Measurements from ENCODE around the gene TTLL10.
"Not testable (repeated sequence)": the region's sequence is repeated elsewhere in the genome, so short reads cannot be mapped to it uniquely, and the experiment has no call there.

Gene TTLL10

DNA sequence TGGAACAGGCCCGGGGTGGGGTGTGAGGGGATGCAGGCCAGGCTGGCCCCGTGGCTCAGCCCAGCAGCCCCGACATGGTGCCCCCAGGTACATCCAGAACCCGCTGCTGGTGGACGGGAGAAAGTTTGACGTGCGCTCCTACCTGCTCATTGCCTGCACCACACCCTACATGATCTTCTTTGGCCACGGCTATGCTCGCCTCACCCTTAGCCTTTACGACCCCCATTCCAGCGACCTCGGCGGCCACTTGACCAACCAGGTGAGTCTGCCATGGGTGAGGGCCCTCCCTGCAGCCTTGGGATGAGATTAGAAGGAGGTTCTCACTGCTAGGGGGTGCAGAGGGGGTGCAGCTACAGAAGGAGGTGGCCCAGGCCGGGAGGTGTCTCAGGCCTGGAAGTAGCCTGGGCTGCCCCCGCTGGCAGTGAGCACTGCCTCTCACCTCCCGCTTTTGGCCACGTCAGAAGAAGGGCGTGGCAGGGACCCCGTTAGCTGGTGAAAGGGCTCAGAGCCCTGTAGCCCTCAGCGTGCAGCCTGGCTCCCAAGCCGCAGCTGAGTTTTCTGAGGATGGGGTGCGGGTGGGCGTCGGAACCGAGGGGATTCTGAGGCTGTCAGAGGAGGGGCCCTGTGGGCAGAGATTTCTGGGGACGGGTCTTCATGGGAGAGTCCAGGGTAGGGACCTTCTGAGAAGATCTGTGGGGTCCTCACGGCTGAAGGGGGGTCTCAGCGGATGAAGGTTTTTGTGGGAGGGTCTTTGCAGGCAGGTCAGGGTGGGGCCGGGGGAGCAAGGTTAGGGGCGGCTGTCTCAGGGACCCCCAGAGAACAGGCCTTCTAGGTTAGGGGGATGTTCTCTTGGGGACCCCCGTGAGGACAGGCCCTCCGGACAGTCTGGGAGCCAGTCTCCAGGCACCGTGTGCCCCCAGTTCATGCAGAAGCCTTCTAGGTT lies 10.4 kb downstream of the TTLL10 start:
- no peak for DNase-seq (ENCODE audit: low read depth, low spot score)

- DNase-seq (ENCODE audit: low read depth, low spot score) = peak; percentile 24
Observed at GRCh38 chr1:1185101-1185765, 11.6 kb downstream of the TTLL10 start.

- DNase-seq (ENCODE audit: low read depth, low spot score) = no peak
Observed at GRCh38 chr1:1187938-1188337, 14.3 kb downstream of the TTLL10 start.

DNA sequence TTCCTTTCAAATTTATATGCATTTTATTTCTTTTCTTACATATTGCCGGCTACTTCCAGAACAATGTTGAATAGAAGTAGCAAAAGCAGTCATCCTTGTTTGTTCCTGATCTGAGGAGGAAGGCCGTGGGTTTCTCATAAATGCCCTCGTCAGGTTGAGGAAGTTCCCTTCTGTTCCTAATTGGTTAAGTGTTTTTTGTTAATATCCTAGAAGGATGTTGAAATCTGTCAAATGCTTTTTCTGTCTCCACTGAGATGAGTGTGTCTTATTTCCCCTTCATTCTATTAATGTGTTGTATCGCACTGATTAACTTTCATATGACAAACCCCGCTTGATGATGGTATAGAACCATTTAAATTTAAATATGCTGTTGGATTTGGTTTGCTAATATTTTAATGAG lies 15.4 kb downstream of the TTLL10 start:
- no peak for DNase-seq (ENCODE audit: low read depth, low spot score)

GRCh38 chr1:1191734-1192133 lies 18.1 kb downstream of the TTLL10 start:
- no peak for DNase-seq (ENCODE audit: low read depth, low spot score)

- no peak for DNase-seq (ENCODE audit: low read depth, low spot score)
Observed at GRCh38 chr1:1194723-1195122, 21.0 kb downstream of the TTLL10 start.

GRCh38 chr1:1195726-1196125 lies 22.0 kb downstream of the TTLL10 start:
- not testable (repeated sequence) for DNase-seq (ENCODE audit: low read depth, low spot score)

DNA sequence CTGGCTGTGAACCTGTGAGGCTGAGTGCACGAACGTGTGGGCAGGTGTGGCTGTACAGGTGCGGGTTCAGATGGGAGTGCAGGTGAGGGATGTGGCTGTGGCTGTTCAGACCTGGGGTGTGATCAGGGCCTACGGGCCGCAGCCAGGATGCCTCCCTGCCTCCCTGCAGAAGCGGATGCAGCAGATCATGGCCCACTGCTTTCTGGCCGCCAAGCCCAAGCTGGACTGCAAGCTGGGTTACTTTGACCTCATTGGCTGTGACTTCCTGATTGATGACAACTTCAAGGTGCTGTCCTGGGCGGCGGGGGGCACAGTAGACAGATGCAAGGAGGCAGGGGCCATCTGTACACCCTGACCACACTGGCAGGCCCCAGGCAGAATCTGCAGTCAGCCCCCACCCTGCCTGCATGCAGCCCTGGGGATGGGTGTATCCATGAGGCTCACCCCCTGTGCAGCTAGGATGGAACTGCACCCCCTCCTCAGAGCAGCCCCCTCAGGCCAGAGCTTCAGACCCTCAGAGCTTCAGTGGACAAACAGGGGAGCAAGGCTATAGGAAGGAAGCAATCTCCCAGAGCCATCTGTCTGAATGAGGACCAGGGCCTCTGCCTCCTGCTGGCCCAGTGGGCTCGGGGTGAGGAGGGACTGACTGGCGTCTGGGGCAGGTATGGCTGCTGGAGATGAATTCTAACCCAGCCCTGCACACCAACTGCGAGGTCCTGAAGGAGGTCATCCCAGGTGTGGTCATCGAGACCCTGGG lies 22.9 kb downstream of the TTLL10 start:
- no peak for DNase-seq (ENCODE audit: low read depth, low spot score)

DNA sequence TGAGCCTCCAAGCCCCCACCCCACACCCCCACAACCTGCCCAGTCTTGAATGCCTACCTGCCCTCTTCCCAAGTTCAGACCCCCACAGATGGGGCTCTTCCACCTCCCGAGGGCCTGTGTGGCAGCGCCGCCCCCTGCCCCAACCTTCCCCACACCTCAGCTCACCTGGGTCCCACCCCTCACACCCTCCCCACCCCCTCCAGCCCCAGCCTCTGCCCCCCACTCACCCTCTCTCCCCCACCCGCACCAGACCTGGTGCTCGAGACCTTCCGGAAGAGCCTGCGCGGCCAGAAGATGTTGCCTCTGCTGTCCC lies 23.5 kb downstream of the TTLL10 start:
- no peak for DNase-seq (ENCODE audit: low read depth, low spot score)

GRCh38 chr1:1197551-1198422 lies 24.1 kb downstream of the TTLL10 start:
- DNase-seq (ENCODE audit: low read depth, low spot score) = no peak

GRCh38 chr1:1198423-1199140 lies 24.9 kb downstream of the TTLL10 start:
- no peak for DNase-seq (ENCODE audit: low read depth, low spot score)

- no peak for DNase-seq (ENCODE audit: low read depth, low spot score)
Observed at GRCh38 chr1:1199141-1199960, 25.7 kb downstream of the TTLL10 start.

DNA sequence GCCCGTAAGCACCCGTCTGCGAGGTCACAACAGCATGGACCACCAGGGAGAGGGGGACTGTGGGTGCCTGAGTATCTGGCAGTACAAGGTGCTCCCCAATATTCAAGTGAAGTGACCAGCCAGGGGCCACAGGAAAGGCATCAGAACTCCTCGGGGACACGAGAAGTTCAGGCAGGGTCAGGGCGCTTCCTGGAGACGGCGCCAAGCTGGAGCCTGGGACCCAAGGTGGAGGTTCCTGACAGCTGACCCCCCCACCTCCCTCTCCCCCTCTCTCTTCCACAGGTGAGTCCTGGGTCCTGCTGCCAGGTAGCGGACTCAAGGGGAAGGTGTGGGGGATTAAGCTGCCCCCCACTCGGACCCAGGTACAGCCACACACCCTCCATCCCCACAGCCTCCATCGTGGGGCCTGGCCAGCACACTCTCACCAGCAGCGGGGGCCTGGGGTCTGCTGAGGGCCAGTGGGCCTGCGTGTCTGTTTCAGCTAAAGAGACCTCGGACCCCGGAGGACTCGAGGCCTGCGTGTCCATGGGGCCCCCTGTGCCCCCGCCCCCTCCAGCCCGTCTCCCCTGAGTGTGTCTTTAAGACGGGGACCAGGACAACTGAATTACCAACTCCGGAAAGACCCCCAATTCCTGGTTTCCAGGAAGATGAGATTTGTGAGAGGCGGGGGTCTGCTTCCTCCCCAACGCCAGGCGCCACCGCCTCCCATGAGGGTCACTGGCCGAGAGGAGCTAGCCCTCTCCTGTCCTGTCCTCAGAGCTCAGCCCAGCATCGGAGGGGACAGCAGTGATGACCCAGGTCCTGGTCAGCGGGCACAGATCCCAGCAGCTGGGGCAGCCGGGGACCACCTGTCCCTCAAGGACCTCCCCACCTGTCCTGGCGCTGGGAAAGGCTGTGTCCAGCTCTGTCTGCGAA lies 26.5 kb downstream of the TTLL10 start:
- DNase-seq (ENCODE audit: low read depth, low spot score) = no peak

DNA sequence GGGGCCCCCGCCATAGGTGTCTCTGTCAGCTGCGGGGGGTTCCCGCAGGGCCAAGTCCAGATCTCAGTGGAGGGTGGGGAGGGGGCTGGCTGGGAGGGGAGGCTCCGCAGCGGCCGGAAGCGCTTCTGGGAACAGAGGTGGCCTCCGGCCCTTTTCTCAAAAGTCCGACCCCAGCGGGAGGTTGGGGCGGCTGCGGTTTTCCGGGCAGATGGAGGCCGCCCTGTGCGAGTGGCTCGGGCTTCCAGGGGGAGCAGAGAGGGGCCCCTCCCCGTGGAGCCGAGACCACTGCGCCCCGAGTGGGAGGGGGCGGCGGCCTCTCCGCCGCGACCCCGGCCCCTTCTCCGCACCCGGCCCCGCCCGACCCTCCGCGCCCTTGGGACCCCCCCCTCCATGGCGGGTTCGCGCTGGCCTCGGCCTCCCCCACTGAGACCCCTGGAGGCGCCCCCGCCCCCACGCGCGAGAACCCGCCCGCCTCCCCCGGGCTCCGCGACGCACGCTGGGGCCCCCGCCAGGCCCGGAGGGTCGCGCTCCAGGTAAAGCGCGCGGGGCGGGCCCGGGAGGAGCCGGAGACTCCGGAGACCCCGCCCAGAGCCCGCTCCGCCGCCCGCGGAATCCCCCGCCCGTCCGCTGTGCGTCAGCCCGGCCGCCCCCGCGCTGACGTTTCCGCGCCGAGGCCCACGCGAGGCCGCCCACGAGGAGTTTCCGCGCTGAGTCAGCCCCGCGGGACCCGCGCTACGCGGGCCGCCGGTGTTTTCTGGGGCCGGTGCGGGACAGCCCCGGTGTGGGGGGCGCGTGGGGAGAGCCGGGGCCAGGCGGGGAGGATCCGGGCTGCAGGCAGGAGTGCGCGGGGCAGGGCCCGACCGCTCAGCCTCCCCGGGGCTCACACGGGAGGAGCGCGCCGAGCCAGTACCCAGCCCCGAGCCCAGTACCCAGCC lies 27.5 kb downstream of the TTLL10 start:
- DNase-seq (ENCODE audit: low read depth, low spot score) = peak; percentile 37

DNA sequence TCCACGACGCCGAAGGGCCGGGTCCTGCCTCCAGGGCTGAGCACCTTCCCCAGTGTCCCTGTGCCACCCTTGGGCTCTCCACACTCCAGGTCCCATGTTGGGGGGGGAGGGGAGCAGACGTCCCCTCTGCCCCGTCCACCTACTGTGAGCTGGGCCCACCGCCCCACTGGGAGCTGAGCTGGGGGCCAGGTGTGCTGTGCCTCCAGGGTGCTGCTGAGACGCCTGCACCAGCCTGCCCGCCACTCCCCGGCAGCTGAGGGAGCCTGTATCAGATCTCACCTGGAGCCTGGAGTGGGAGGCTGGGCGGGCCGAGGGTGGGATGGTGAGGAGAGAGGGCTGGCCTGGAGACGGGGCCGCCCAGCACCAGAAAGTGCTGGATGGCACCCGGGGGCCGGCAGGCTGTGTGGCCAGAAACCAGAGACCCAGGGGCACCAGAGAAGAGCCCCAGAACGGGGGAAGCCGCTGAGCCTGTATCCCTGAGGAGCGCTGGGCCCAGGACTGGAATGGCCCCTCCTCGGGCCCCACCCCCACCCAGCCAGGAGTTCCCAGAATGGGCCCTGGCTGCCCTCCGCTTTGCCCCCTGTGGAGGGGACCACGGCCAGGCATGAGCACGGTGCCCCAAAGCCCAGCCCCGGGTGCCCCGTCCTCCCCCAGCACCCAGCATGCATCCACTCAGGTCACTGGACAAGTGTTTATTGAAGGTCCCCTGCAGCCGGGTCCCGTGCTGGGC lies 29.3 kb downstream of the TTLL10 start:
- DNase-seq (ENCODE audit: low read depth, low spot score) = no peak

DNA sequence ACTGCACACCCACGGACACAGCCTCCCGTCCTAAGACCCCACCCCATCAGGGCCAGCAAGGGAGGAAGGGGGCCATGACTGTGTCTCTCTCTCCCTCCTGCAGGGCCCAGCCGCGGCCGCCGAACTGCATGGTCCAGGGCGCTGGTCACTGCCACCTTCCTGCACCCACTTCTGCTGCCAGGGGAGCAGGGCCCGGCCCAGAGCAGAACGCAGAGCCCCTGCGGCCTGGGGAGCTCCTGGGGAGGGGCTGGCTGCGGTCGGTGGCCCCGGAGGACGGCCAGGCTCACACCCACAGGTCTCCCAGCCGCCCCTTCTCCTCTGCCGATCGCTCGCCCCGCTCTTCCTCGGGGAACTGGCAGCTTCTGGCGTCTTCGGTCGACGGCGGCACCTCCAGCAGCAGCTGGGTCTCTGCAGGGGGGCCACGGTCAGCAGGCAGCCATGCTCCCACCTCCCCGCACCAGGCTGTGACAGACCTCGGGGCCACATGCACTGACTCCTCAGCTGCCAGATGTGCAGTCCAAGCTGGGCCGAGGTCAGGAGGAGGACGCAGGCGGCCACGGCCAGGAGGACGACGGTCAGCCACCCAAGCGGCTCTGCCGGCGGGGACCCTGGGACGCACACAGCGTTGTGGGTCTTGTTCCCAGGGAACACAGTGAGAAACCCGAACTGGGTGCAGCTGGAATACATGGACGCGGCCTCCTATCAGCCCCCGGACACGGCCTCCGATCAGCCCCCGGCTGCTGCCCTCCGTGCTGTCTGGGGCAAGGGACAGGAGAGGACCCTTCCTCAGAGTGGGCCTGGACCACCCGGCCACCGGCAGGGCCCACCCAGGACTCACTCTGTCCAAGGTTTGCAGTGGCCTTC lies 30.1 kb downstream of the TTLL10 start:
- DNase-seq (ENCODE audit: low read depth, low spot score) = no peak
